SU-DHL-6 (cell line): Measurements from ENCODE around the gene ABRACL.
"Not testable (repeated sequence)": the region's sequence is repeated elsewhere in the genome, so short reads cannot be mapped to it uniquely, and the experiment has no call there.

Experiments
- H2AFZ ChIP-seq: fragments of 200-600 bp; sonication (generic); 2 replicates; pipeline ENCODE4 v1.6.1; 2014; ENCODE audit warnings: low read depth, mild to moderate bottlenecking, moderate library complexity, mixed read lengths, antibody characterized with exemption, low read length; ENCODE audit not compliant: severe bottlenecking
- H3F3A ChIP-seq: fragments of 200-600 bp; shearing (Covaris generic); 2 replicates; pipeline ENCODE4 v1.6.0; 2016; ENCODE audit warnings: antibody characterized with exemption, mild to moderate bottlenecking; ENCODE audit not compliant: insufficient read depth
- H3K27ac ChIP-seq: fragments of 200-600 bp; sonication (generic); 2 replicates; pipeline ENCODE4 v1.5.1; 2016; ENCODE audit warnings: low read depth, mild to moderate bottlenecking, low read length, moderate library complexity, mixed read lengths
- H3K27me3 ChIP-seq: fragments of 200-600 bp; sonication (generic), shearing (Covaris generic); 2 replicates; pipeline ENCODE4 v1.6.0; 2014; ENCODE audit warnings: mild to moderate bottlenecking, low read length
- H3K36me3 ChIP-seq: fragments of 200-600 bp; sonication (generic); 2 replicates; pipeline ENCODE4 v1.6.1; 2014; ENCODE audit warnings: mild to moderate bottlenecking, low read length, mixed read lengths
- H3K4me2 ChIP-seq: fragments of 300-600, 200-600 bp; shearing (Covaris generic), sonication (generic); 2 replicates; pipeline ENCODE4 v1.6.0; 2014; ENCODE audit warnings: low read length, low read depth, mild to moderate bottlenecking; ENCODE audit not compliant: poor library complexity, severe bottlenecking
- H3K4me3 ChIP-seq: fragments of 200-600 bp; sonication (generic); 2 replicates; pipeline ENCODE4 v1.5.1; 2014; ENCODE audit warnings: antibody characterized with exemption, low read length, mild to moderate bottlenecking, mixed read lengths; ENCODE audit not compliant: insufficient read depth, poor library complexity, severe bottlenecking
- H3K79me2 ChIP-seq: fragments of 200-600 bp; sonication (generic); 2 replicates; pipeline ENCODE4 v1.6.1; 2014; ENCODE audit warnings: mild to moderate bottlenecking, low read length, moderate library complexity; ENCODE audit not compliant: insufficient read depth
- H3K9ac ChIP-seq: fragments of 200-600 bp; sonication (generic); 2 replicates; pipeline ENCODE4 v1.7.0; 2014; ENCODE audit warnings: mild to moderate bottlenecking, low read length
- H3K9me2 ChIP-seq: fragments of 200-600 bp; sonication (generic); replicated peaks from 2 replicates; pipeline ENCODE4 v1.6.1; 2014; ENCODE audit warnings: low read length; ENCODE audit not compliant: insufficient read depth
- H3K9me3 ChIP-seq: fragments of 200-600 bp; sonication (generic); 2 replicates; pipeline ENCODE4 v1.6.1; 2014; ENCODE audit warnings: low read length, mixed read lengths; ENCODE audit not compliant: insufficient read depth
- H4K20me1 ChIP-seq: fragments of 200-600 bp; sonication (generic); 2 replicates; pipeline ENCODE4 v1.6.1; 2014; ENCODE audit warnings: low read depth, mild to moderate bottlenecking, antibody characterized with exemption, low read length, moderate library complexity, mixed read lengths
- CTCF ChIP-seq: fragments of 200-600 bp; sonication (generic); IDR thresholded peaks from one replicate; pipeline ENCODE4 v1.5.1; 2017; ENCODE audit warnings: antibody characterized with exemption, mild to moderate bottlenecking, low read length, moderate library complexity; ENCODE audit not compliant: insufficient read depth, poor library complexity, severe bottlenecking
- EZH2phosphoT487 ChIP-seq: fragments of 200-600 bp; sonication (generic), shearing (Covaris generic); conservative IDR thresholded peaks from 2 replicates; pipeline ENCODE4 v1.6.1; 2018; ENCODE audit warnings: mild to moderate bottlenecking, antibody characterized with exemption, low read length, moderate library complexity, mixed read lengths

ABRACL gene

DNA sequence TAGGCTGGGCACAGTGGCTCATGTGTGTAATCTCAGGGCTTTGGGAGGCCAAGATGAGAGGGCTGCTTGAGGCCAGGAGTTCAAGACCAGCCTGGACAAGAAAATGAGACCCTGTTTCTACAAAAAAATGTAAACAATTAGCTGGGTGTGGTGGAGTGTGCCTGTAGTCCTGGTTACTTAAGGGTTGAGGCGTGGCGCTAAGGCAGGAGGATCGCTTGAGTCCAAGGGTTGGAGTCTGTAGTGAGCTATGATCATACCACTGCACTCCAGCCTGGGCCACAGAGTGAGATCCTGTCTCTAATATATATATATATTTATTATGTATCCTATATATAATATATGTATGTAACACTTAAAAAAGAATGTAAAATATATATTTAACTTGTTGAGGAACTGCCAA, 7.9 kb upstream of the ABRACL start:
- H3K4me3 ChIP-seq: no peak overlapping the region
- H3K27me3 ChIP-seq: no peaks in the 10 kb centered on the region
- no peaks in the 10 kb centered on the region for H4K20me1 ChIP-seq
- H3K27ac ChIP-seq: no peak overlapping the region
- no peaks in the 10 kb centered on the region for H3K79me2 ChIP-seq
- TF ChIP-seq EZH2phosphoT487 (no peak), CTCF (no peak)
- H3K9me3 ChIP-seq: no peaks in the 10 kb centered on the region
- no peaks in the 10 kb centered on the region for H3F3A ChIP-seq
- no peak overlapping the region for H3K4me2 ChIP-seq
- no peak overlapping the region for H3K9ac ChIP-seq
- no peak overlapping the region for H2AFZ ChIP-seq
- no peaks in the 10 kb centered on the region for H3K36me3 ChIP-seq
- H3K9me2 ChIP-seq: no peaks in the 10 kb centered on the region

DNA sequence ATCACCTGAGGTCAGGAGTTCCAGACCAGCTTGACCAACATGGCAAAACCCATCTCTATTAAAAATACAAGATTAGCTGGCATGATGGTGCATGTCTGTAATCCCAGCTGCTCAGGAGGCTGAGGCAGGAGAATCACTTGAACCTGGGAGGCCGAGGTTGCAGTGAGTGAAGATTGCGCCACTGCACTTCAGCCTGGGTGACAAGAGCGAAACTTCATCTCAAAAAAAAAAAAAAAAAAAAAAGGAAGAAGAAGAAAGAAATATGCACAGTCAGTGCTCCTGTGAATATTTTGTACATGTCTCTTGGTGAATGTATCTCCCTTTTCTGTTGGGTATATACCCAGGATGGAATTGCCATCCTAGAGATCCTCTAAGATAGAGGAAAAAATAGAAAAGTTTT, 3.1 kb upstream of the ABRACL start:
- H2AFZ ChIP-seq, H3K9ac ChIP-seq, H3K4me3 ChIP-seq, H3K9me3 ChIP-seq, H3K4me2 ChIP-seq, H3K27ac ChIP-seq, H4K20me1 ChIP-seq, H3K79me2 ChIP-seq, H3K27me3 ChIP-seq, H3K9me2 ChIP-seq, H3K36me3 ChIP-seq: not testable (repeated sequence)
- peaks cover 25% of the 10 kb centered on the region for H3F3A ChIP-seq

DNA sequence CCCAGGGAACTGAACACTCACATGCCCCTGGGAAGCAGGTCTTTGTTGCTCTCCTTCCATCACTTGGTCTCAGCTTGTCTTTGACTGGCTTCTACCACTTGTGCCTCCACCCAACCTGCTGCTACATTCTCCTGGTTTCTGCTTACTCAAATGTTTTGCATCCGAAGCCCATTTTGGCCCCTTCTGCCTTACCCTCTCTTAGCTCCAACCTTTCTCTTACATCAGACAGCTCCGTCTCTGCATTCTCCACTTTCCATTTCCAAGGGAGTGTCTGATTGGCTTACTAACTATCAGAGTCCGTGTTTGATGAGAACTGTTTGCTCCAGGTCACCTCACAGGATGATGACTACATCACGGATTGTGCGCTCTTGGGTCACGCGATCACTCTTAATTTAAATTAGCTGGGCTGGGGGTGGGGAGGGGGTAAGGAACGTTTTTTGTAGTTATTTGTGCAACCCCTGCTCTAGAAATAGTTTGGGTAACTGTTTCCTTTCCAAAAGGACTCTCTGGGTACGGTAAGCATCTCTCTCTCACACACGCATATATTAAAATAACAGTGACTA, 844 bp upstream of the ABRACL start:
- no peaks in the 10 kb centered on the region for H3K27me3 ChIP-seq
- no peaks in the 10 kb centered on the region for H3K79me2 ChIP-seq
- no peaks in the 10 kb centered on the region for H3K36me3 ChIP-seq
- H2AFZ ChIP-seq: no peak overlapping the region
- no peaks in the 10 kb centered on the region for H3K9me2 ChIP-seq
- H3K4me3 ChIP-seq: peak overlapping the region; percentile 82
- no peaks in the 10 kb centered on the region for H3K9me3 ChIP-seq
- TF ChIP-seq CTCF (no peak), EZH2phosphoT487 (no peak)
- H3K9ac ChIP-seq: peak overlapping the region; percentile 71; the same call in 1 of the 2 replicates
- H3K27ac ChIP-seq: no peak overlapping the region
- H3F3A ChIP-seq: peaks cover 34% of the 10 kb centered on the region
- H4K20me1 ChIP-seq: no peaks in the 10 kb centered on the region
- peak overlapping the region; percentile 90 for H3K4me2 ChIP-seq

- no peaks in the 10 kb centered on the region for H3K79me2 ChIP-seq
- H3K9me2 ChIP-seq: no peaks in the 10 kb centered on the region
- H3K9ac ChIP-seq: peak overlapping the region; percentile 71
- TF ChIP-seq EZH2phosphoT487: no peak
- TF ChIP-seq CTCF: no peak
- H3K27ac ChIP-seq: no peak overlapping the region
- peak overlapping the region; percentile 99 for H2AFZ ChIP-seq
- H3K36me3 ChIP-seq: no peaks in the 10 kb centered on the region
- H3K9me3 ChIP-seq: no peaks in the 10 kb centered on the region
- H4K20me1 ChIP-seq: no peaks in the 10 kb centered on the region
- peak overlapping the region; percentile 82 for H3K4me3 ChIP-seq
- H3K4me2 ChIP-seq: peak overlapping the region; percentile 90
- H3F3A ChIP-seq: peaks cover 34% of the 10 kb centered on the region
- H3K27me3 ChIP-seq: no peaks in the 10 kb centered on the region
Observed at GRCh38 chr6:139028215-139028657, 309 bp upstream of the ABRACL start.
